ENCODE data around the gene LDLRAD4.

The LDLRAD4 gene

GRCh38 chr18:13392899-13393298 lies 174.3 kb downstream of the LDLRAD4 start:
- DNase-seq = no peak

GRCh38 chr18:13393338-13393737 lies 174.8 kb downstream of the LDLRAD4 start:
- DNase-seq = no peak

GRCh38 chr18:13394801-13395200 lies 176.2 kb downstream of the LDLRAD4 start:
- DNase-seq = no peak

GRCh38 chr18:13395577-13395976 lies 177.0 kb downstream of the LDLRAD4 start:
- no peak for DNase-seq

GRCh38 chr18:13397504-13398163 lies 179.1 kb downstream of the LDLRAD4 start:
- no peak for DNase-seq

- no peak for DNase-seq
Measured at GRCh38 chr18:13398631-13399030, 180.1 kb downstream of the LDLRAD4 start.

- DNase-seq = no peak
Measured at GRCh38 chr18:13399511-13399910, 181.0 kb downstream of the LDLRAD4 start.

GRCh38 chr18:13400636-13401315 lies 182.2 kb downstream of the LDLRAD4 start:
- DNase-seq = no peak

GRCh38 chr18:13401404-13401803 lies 182.8 kb downstream of the LDLRAD4 start:
- DNase-seq = no peak

- DNase-seq = no peak
Measured at GRCh38 chr18:13401826-13402225, 183.3 kb downstream of the LDLRAD4 start.

GRCh38 chr18:13403786-13404549 lies 185.4 kb downstream of the LDLRAD4 start:
- DNase-seq = no peak

GRCh38 chr18:13405305-13406038 lies 186.9 kb downstream of the LDLRAD4 start:
- DNase-seq = no peak

- DNase-seq = no peak
Measured at GRCh38 chr18:13406049-13406615, 187.6 kb downstream of the LDLRAD4 start.

- DNase-seq = no peak
Measured at GRCh38 chr18:13406736-13407135, 188.2 kb downstream of the LDLRAD4 start.

GRCh38 chr18:13407484-13407883 lies 188.9 kb downstream of the LDLRAD4 start:
- DNase-seq = no peak

- no peak for DNase-seq
Measured at GRCh38 chr18:13409026-13409425, 190.5 kb downstream of the LDLRAD4 start.

- DNase-seq = no peak
Measured at GRCh38 chr18:13409997-13410396, 191.4 kb downstream of the LDLRAD4 start.

- no peak for DNase-seq
Measured at GRCh38 chr18:13410471-13410870, 191.9 kb downstream of the LDLRAD4 start.

GRCh38 chr18:13412017-13412416 lies 193.5 kb downstream of the LDLRAD4 start:
- DNase-seq = no peak

GRCh38 chr18:13412901-13413300 lies 194.3 kb downstream of the LDLRAD4 start:
- no peak for DNase-seq

GRCh38 chr18:13414102-13414501 lies 195.5 kb downstream of the LDLRAD4 start:
- no peak for DNase-seq

- no peak for DNase-seq
Measured at GRCh38 chr18:13414521-13414920, 196.0 kb downstream of the LDLRAD4 start.

- no peak for DNase-seq
Measured at GRCh38 chr18:13415736-13416135, 197.2 kb downstream of the LDLRAD4 start.

All from T1000 (cell line).